Panc1 (cell line): ENCODE measurements around the gene FARSA.

Experiments used
- CTCF ChIP-seq: fragments of 450-650 bp; IDR thresholded peaks from 2 replicates; pipeline ENCODE4 v1.5.1; 2017; ENCODE audit warnings: mild to moderate bottlenecking
- SIN3A ChIP-seq: IDR thresholded peaks from 2 replicates; pipeline ENCODE4 v1.6.1; 2012; ENCODE audit warnings: low read depth, mild to moderate bottlenecking, low read length, moderate library complexity, borderline replicate concordance; ENCODE audit not compliant: insufficient read depth

- TF ChIP-seq CTCF (no peak), SIN3A (no peak)
Measured at GRCh38 chr19:12943437-12944044, 10.0 kb upstream of the FARSA start.
